IMR-90 (cell line): ENCODE data around the gene EPB41L3. TPM values are rescaled to one million over a fixed set of nuclear protein-coding genes. Genes with fewer than 3 reads are reported as not detected.

Source experiments
- ATAC-seq: fragments of 200-7000 bp; cut with Tn5 transposase; 2 replicates; pipeline ENCODE4 v1.9.1; 2020; ENCODE audit warnings: low read depth, mild to moderate bottlenecking, moderate library complexity
- BruUV-seq: library from RNA; stranded (reverse); fragments of 400-500 nt; replicated peaks from 2 replicates; lab custom pipeline; 2021; lab: Mats Ljungman, UMichigan
- CTCF ChIA-PET: fragments of 300-600 bp; formaldehyde crosslinking; extraction: SDS; loops from one replicate; lab custom pipeline; 2021; ENCODE audit warnings: antibody characterized with exemption; lab: Yijun Ruan, JAX
- POLR2A ChIA-PET: fragments of 300-600 bp; sonication (Branson Sonifier 250); formaldehyde crosslinking; loops from one replicate; lab custom pipeline; 2022; ENCODE audit warnings: antibody characterized with exemption; ENCODE audit not compliant: unreplicated experiment; lab: Charles Lee
- DNase-seq: peaks from one replicate; pipeline ENCODE4 v3.0.0; 2013
- H2AFZ ChIP-seq: replicated peaks from 2 replicates; pipeline ENCODE3; 2013; ENCODE audit warnings: low read length, mild to moderate bottlenecking; ENCODE audit not compliant: poor library complexity
- H2AK5ac ChIP-seq: 2 replicates; pipeline ENCODE4 v1.6.1; 2013; ENCODE audit warnings: low read depth, low read length, inconsistent platforms
- H2AK9ac ChIP-seq: replicated peaks from 2 replicates; pipeline ENCODE3; 2013; ENCODE audit warnings: mild to moderate bottlenecking, low read depth, low read length, moderate library complexity; ENCODE audit not compliant: poor library complexity
- H2BK120ac ChIP-seq: 2 replicates; pipeline ENCODE4 v1.6.1; 2013; ENCODE audit warnings: low read depth, low read length, inconsistent platforms
- H2BK15ac ChIP-seq: 3 replicates; pipeline ENCODE4 v1.6.1; 2013; ENCODE audit warnings: low read depth, low read length, inconsistent platforms
- H2BK20ac ChIP-seq: 2 replicates; pipeline ENCODE4 v1.6.1; 2013; ENCODE audit warnings: low read depth, mild to moderate bottlenecking, inconsistent platforms, low read length, moderate library complexity
- H2BK5ac ChIP-seq: 2 replicates; pipeline ENCODE4 v1.6.1; 2013; ENCODE audit warnings: mild to moderate bottlenecking, low read depth, low read length, inconsistent platforms; ENCODE audit not compliant: poor library complexity, severe bottlenecking
- H3K14ac ChIP-seq: replicated peaks from 2 replicates; pipeline ENCODE4 v1.6.1; 2013; ENCODE audit warnings: low read depth, low read length, inconsistent platforms
- H3K18ac ChIP-seq: 2 replicates; pipeline ENCODE4 v1.6.1; 2013; ENCODE audit warnings: low read depth, low read length, control low read depth
- H3K23ac ChIP-seq: 2 replicates; pipeline ENCODE4 v1.6.1; 2013; ENCODE audit warnings: low read depth, low read length, inconsistent platforms
- H3K27ac ChIP-seq: 2 replicates; pipeline ENCODE4 v1.5.1; 2013; ENCODE audit warnings: mild to moderate bottlenecking, control low read depth, low read length; ENCODE audit not compliant: insufficient read depth
- H3K27me3 ChIP-seq: 2 replicates; pipeline ENCODE4 v1.6.1; 2013; ENCODE audit warnings: low read length; ENCODE audit not compliant: control insufficient read depth, insufficient read depth
- H3K36me3 ChIP-seq: 2 replicates; pipeline ENCODE4 v1.6.1; 2013; ENCODE audit warnings: low read length, mixed read lengths; ENCODE audit not compliant: control insufficient read depth, insufficient read depth
- H3K4ac ChIP-seq: 2 replicates; pipeline ENCODE4 v1.6.1; 2013; ENCODE audit warnings: low read depth, low read length, inconsistent platforms
- H3K4me1 ChIP-seq: 2 replicates; pipeline ENCODE4 v1.6.1; 2013; ENCODE audit warnings: low read length, mixed read lengths; ENCODE audit not compliant: control insufficient read depth, insufficient read depth
- H3K4me2 ChIP-seq: 2 replicates; pipeline ENCODE4 v1.6.1; 2013; ENCODE audit warnings: low read depth, mild to moderate bottlenecking, control low read depth, low read length, moderate library complexity
- H3K4me3 ChIP-seq: 2 replicates; pipeline ENCODE4 v1.5.1; 2013; ENCODE audit warnings: low read depth, mild to moderate bottlenecking, control low read depth, low read length, moderate library complexity; ENCODE audit not compliant: insufficient read depth
- H3K56ac ChIP-seq: 2 replicates; pipeline ENCODE4 v1.6.1; 2013; ENCODE audit warnings: low read length, inconsistent platforms; ENCODE audit not compliant: insufficient read depth; ENCODE audit errors: extremely low read depth
- H3K79me1 ChIP-seq, 2 experiments: 2 replicates each; pipeline ENCODE4 v1.6.1; 2013; ENCODE audit warnings: low read length in 2 of 2, inconsistent platforms in 1 of 2, low read depth in 1 of 2
- H3K9ac ChIP-seq: 2 replicates; pipeline ENCODE4 v1.6.1; 2013; ENCODE audit warnings: low read depth, low read length, control low read depth
- H3K9me1 ChIP-seq: 2 replicates; pipeline ENCODE4 v1.6.1; 2013; ENCODE audit warnings: low read length, inconsistent platforms; ENCODE audit not compliant: insufficient read depth
- H3K9me3 ChIP-seq: 2 replicates; pipeline ENCODE4 v1.6.1; 2013; ENCODE audit warnings: low read length; ENCODE audit not compliant: control insufficient read depth, insufficient read depth
- H4K20me1 ChIP-seq: 2 replicates; pipeline ENCODE4 v1.6.1; 2013; ENCODE audit warnings: low read length, inconsistent platforms; ENCODE audit not compliant: insufficient read depth
- H4K5ac ChIP-seq: 2 replicates; pipeline ENCODE4 v1.6.1; 2013; ENCODE audit warnings: mild to moderate bottlenecking, low read depth, low read length, control low read depth
- H4K8ac ChIP-seq, 2 experiments: 2 replicates each; pipeline ENCODE4 v1.6.1; 2013; ENCODE audit warnings: low read depth in 2 of 2, low read length in 2 of 2, control low read depth in 1 of 2, inconsistent platforms in 1 of 2
- H4K91ac ChIP-seq: 2 replicates; pipeline ENCODE4 v1.6.1; 2013; ENCODE audit warnings: low read depth, low read length, inconsistent platforms; ENCODE audit not compliant: insufficient read depth
- BHLHE40 ChIP-seq: fragments of 150-350 bp; IDR thresholded peaks from 2 replicates; pipeline ENCODE4 v1.6.1; 2016; ENCODE audit warnings: mild to moderate bottlenecking, low read depth, low read length
- CEBPB ChIP-seq: IDR thresholded peaks from 2 replicates; pipeline ENCODE4 v1.6.1; 2012; ENCODE audit warnings: low read depth, low read length, improper control_type of control experiment
- CHD1 ChIP-seq: IDR thresholded peaks from 2 replicates; pipeline ENCODE4 v1.6.1; 2012; ENCODE audit warnings: low read depth, low read length, improper control_type of control experiment
- ELK1 ChIP-seq: fragments of 150-350 bp; IDR thresholded peaks from 2 replicates; pipeline ENCODE4 v1.6.1; 2016; ENCODE audit warnings: low read depth, mild to moderate bottlenecking, low read length, moderate library complexity, borderline replicate concordance
- FOS ChIP-seq: fragments of 150-350 bp; IDR thresholded peaks from 2 replicates; pipeline ENCODE4 v1.6.1; 2016; ENCODE audit warnings: low read depth, low read length
- MAFK ChIP-seq: IDR thresholded peaks from 2 replicates; pipeline ENCODE4 v1.6.1; 2012; ENCODE audit warnings: low read depth, low read length, improper control_type of control experiment
- MAZ ChIP-seq: IDR thresholded peaks from 2 replicates; pipeline ENCODE4 v1.6.1; 2012; ENCODE audit warnings: low read depth, mild to moderate bottlenecking, low read length, improper control_type of control experiment, moderate library complexity, borderline replicate concordance
- MXI1 ChIP-seq: IDR thresholded peaks from 2 replicates; pipeline ENCODE4 v1.6.1; 2012; ENCODE audit warnings: low read depth, mild to moderate bottlenecking, low read length, moderate library complexity, borderline replicate concordance
- NFE2L2 ChIP-seq: fragments of 150-350 bp; IDR thresholded peaks from 2 replicates; pipeline ENCODE4 v1.6.1; 2016; ENCODE audit warnings: low read depth, mild to moderate bottlenecking, low read length
- POLR2A ChIP-seq: IDR thresholded peaks from 2 replicates; pipeline ENCODE4 v1.6.1; 2012; ENCODE audit warnings: mild to moderate bottlenecking, low read depth, low read length
- RAD21 ChIP-seq: IDR thresholded peaks from 2 replicates; pipeline ENCODE4 v1.6.1; 2012; ENCODE audit warnings: low read length, improper control_type of control experiment
- RCOR1 ChIP-seq: IDR thresholded peaks from 2 replicates; pipeline ENCODE4 v1.6.1; 2012; ENCODE audit warnings: mild to moderate bottlenecking, low read length, improper control_type of control experiment; ENCODE audit not compliant: insufficient replicate concordance
- RFX5 ChIP-seq: IDR thresholded peaks from 2 replicates; pipeline ENCODE4 v1.8.0; 2012; ENCODE audit warnings: low read depth, mild to moderate bottlenecking, low read length, moderate library complexity
- SMC3 ChIP-seq: fragments of 150-350 bp; IDR thresholded peaks from 2 replicates; pipeline ENCODE4 v1.6.1; 2016; ENCODE audit warnings: low read depth, mild to moderate bottlenecking, antibody characterized with exemption, low read length, moderate library complexity
- WGBS, 2 experiments: methylation state at CpG; one replicate each; pipeline versions ENCODE4 v1.1.5 to v1.1.7; 2013; ENCODE audit warnings: missing lambda C conversion rate in 2 of 2; ENCODE audit not compliant: insufficient read length in 1 of 2; ENCODE audit errors: extremely low coverage in 2 of 2; 5-methylcytosine and 5-hydroxymethylcytosine counted together
- dilution Hi-C: fragments of 300-500 bp; cut with HindIII; formaldehyde crosslinking; loops from one replicate; pipeline ENCODE4 v1.14.3; 2018; ENCODE audit warnings: low sequenced_read_pairs; ENCODE audit not compliant: unreplicated experiment
- in situ Hi-C: fragments of 300-500 bp; cut with MboI; formaldehyde crosslinking; loops from 3 replicates; pipeline ENCODE4 v1.14.3; 2019; ENCODE audit warnings: low sequenced_read_pairs, inconsistent platforms, mixed read lengths
- intact Hi-C: fragments of 100-400 bp; cut with micrococcal nuclease; formaldehyde crosslinking; loops from 2 replicates; pipeline ENCODE4 v1.10.0; 2022
- polyA plus RNA-seq, 3 experiments: library from polyadenylated mRNA; depleted of rRNA; stranded (reverse); fragments of >200 nt; gene quantifications; 2 replicates each; pipeline ENCODE4 v1.2.3, GENCODE V29; 2012; ENCODE audit warnings: low replicate concordance in 1 of 3
- total RNA-seq: library from RNA; depleted of rRNA; stranded (reverse); fragments of >200 nt; gene quantifications from 2 replicates; pipeline ENCODE4 v1.2.3, GENCODE V29; 2012
- TF ChIP-seq, protein P1 (sequence below): conservative IDR thresholded peaks from 2 replicates; pipeline ENCODE4 v1.5.1; 2012; ENCODE audit warnings: mild to moderate bottlenecking, low read depth, low read length, improper control_type of control experiment
- TF ChIP-seq, protein P2 (sequence below): fragments of 150-350 bp; IDR thresholded peaks from 2 replicates; pipeline ENCODE4 v1.6.1; 2017; ENCODE audit warnings: mild to moderate bottlenecking, antibody characterized with exemption, low read length, low read depth

The EPB41L3 gene
- total and polyA plus RNA-seq, 2 of the 4 experiments (the other 2 are of a cell fraction): 36.6 to 70.3 TPM

DNA sequence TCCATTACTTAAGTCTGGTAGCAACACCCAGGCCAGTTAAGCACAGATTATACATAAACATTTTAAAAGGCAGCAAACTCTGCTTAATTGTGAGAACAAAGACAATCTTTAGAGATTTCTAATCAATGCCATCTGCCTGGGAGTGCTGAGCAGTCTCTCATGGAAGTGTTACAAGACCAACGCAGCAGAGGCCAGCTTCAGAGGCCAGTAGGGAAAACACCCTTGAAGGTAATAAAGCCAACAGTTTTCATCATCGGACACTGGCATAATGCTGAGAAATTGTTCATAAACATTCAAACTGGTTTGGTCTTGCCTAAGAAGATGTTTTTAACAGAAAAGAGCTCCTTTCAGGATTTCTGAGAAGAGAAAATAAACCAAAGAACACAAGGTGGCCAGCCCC lies 35.0 kb downstream of the EPB41L3 start:
- H3K18ac ChIP-seq: no peak overlapping the region
- H3K56ac ChIP-seq: no peak overlapping the region
- H3K4me1 ChIP-seq: peaks cover 5% of the 10 kb centered on the region
- H2BK15ac ChIP-seq: no peak overlapping the region
- H4K91ac ChIP-seq: no peak overlapping the region
- H2AK5ac ChIP-seq: no peak overlapping the region
- in situ Hi-C loops: no loop called here
- no peak overlapping the region for H3K9ac ChIP-seq
- dilution Hi-C loops: no loop called here
- peaks cover 14% of the 10 kb centered on the region; the same call in 1 of the 2 replicates for H4K20me1 ChIP-seq
- no TSS peak for BruUV-seq
- no peak overlapping the region for H2BK120ac ChIP-seq
- H3K36me3 ChIP-seq: no peaks in the 10 kb centered on the region
- no peak overlapping the region for H3K4me3 ChIP-seq
- H3K79me1 ChIP-seq: peaks cover 0 to 43% of the 10 kb centered on the region in 2 experiments; a peak in 3 of 4 replicates
- H3K4me2 ChIP-seq: no peak overlapping the region
- H3K9me3 ChIP-seq: no peaks in the 10 kb centered on the region
- H2AFZ ChIP-seq: no peak overlapping the region
- ChIA-PET CTCF (no interaction called here), POLR2A (interaction anchor here (0.6 kb wide), 1 partner anchor 103 kb away, joined by 5 read pairs; no protein-coding TSS in a partner anchor)
- H4K5ac ChIP-seq: no peak overlapping the region
- H3K9me1 ChIP-seq: no peaks in the 10 kb centered on the region
- H2BK5ac ChIP-seq: no peak overlapping the region
- WGBS, 2 experiments: no CpG with 5 or more reads among the region's 2 CpGs
- no peak for ATAC-seq
- H2AK9ac ChIP-seq: no peak overlapping the region
- no peak for DNase-seq
- no peak overlapping the region for H4K8ac ChIP-seq
- TF ChIP-seq RCOR1 (no peak), BHLHE40 (no peak), MAFK (no peak), NFE2L2 (no peak), FOS (no peak), CHD1 (no peak), RFX5 (no peak), MXI1 (no peak), RAD21 (no peak), CEBPB (no peak), POLR2A (no peak), ELK1 (no peak), SMC3 (no peak), MAZ (no peak)
- TF ChIP-seq, protein P1, sequence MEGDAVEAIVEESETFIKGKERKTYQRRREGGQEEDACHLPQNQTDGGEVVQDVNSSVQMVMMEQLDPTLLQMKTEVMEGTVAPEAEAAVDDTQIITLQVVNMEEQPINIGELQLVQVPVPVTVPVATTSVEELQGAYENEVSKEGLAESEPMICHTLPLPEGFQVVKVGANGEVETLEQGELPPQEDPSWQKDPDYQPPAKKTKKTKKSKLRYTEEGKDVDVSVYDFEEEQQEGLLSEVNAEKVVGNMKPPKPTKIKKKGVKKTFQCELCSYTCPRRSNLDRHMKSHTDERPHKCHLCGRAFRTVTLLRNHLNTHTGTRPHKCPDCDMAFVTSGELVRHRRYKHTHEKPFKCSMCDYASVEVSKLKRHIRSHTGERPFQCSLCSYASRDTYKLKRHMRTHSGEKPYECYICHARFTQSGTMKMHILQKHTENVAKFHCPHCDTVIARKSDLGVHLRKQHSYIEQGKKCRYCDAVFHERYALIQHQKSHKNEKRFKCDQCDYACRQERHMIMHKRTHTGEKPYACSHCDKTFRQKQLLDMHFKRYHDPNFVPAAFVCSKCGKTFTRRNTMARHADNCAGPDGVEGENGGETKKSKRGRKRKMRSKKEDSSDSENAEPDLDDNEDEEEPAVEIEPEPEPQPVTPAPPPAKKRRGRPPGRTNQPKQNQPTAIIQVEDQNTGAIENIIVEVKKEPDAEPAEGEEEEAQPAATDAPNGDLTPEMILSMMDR: no peak
- TF ChIP-seq, protein P2, sequence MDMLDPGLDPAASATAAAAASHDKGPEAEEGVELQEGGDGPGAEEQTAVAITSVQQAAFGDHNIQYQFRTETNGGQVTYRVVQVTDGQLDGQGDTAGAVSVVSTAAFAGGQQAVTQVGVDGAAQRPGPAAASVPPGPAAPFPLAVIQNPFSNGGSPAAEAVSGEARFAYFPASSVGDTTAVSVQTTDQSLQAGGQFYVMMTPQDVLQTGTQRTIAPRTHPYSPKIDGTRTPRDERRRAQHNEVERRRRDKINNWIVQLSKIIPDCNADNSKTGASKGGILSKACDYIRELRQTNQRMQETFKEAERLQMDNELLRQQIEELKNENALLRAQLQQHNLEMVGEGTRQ: no peak
- no peaks in the 10 kb centered on the region for H3K27me3 ChIP-seq
- no peak overlapping the region for H2BK20ac ChIP-seq
- H3K27ac ChIP-seq: no peak overlapping the region
- intact Hi-C loops: no loop called here
- no peak overlapping the region for H3K14ac ChIP-seq
- no peak overlapping the region for H3K4ac ChIP-seq
- no peak overlapping the region for H3K23ac ChIP-seq
